CD4-positive, alpha-beta T cell (primary cell): ENCODE results near the gene MTMR12. TPM values are rescaled to one million over a fixed set of nuclear protein-coding genes. Genes with fewer than 3 reads are reported as not detected.
"Not testable (repeated sequence)": the region's sequence is repeated elsewhere in the genome, so short reads cannot be mapped to it uniquely, and the experiment has no call there.

Experiments used
- ATAC-seq: fragments of 200-7000 bp; cut with Tn5 transposase; one replicate; pipeline ENCODE4 v1.10.0; 2022; ENCODE audit warnings: mild to moderate bottlenecking; ENCODE audit not compliant: poor library complexity
- CTCF ChIA-PET: fragments of 350-600 bp; sonication (Branson Sonifier 250); formaldehyde crosslinking; loops from one replicate; lab custom pipeline; 2021; ENCODE audit warnings: antibody characterized with exemption, inconsistent platforms; lab: Charles Lee
- POLR2A ChIA-PET: fragments of 350-600 bp; sonication (Branson Sonifier 250); formaldehyde crosslinking; loops from one replicate; lab custom pipeline; 2021; ENCODE audit warnings: antibody characterized with exemption, inconsistent platforms; lab: Charles Lee
- DNase-seq, 14 experiments: peaks; one replicate each; pipeline ENCODE4 v3.0.0-alpha.2; 2013 to 2020; ENCODE audit warnings: mixed read lengths in 2 of 14
- H3K27ac ChIP-seq, 2 donors: one replicate each; pipeline versions ENCODE4 v1.5.1 to v1.7.0; 2013; ENCODE audit warnings: low read length in 2 of 2, low read depth in 1 of 2, mild to moderate bottlenecking in 1 of 2
- H3K27me3 ChIP-seq, 2 experiments: 1 replicate in 1 of 2; 2 replicates in 1 of 2; pipeline versions ENCODE4 v1.6.1 to v1.7.0; 2013; ENCODE audit warnings: low read length in 2 of 2, control low read depth in 1 of 2, mild to moderate bottlenecking in 1 of 2, moderate library complexity in 1 of 2; ENCODE audit not compliant: insufficient read depth in 2 of 2, control insufficient read depth in 1 of 2
- H3K36me3 ChIP-seq: one replicate; pipeline ENCODE4 v1.6.1; 2013; ENCODE audit warnings: low read length, control low read depth; ENCODE audit not compliant: insufficient read depth
- H3K4me1 ChIP-seq: one replicate; pipeline ENCODE4 v1.6.1; 2013; ENCODE audit warnings: low read length, control low read depth; ENCODE audit not compliant: insufficient read depth
- H3K4me3 ChIP-seq: one replicate; pipeline ENCODE4 v1.5.1; 2013; ENCODE audit warnings: mild to moderate bottlenecking, low read length, moderate library complexity
- H3K9me3 ChIP-seq, 2 experiments: 1 replicate in 1 of 2; 2 replicates in 1 of 2; pipeline versions ENCODE4 v1.6.1 to v1.7.0; 2013; ENCODE audit warnings: low read length in 2 of 2, mild to moderate bottlenecking in 2 of 2, control low read depth in 1 of 2, moderate library complexity in 1 of 2; ENCODE audit not compliant: control insufficient read depth in 1 of 2, insufficient read depth in 1 of 2
- H3K27ac Mint-ChIP-seq: one replicate; pipeline ENCODE4 v1.8.0; 2020; ENCODE audit warnings: mixed read lengths
- H3K27me3 Mint-ChIP-seq: one replicate; pipeline ENCODE4 v1.8.0; 2021; ENCODE audit warnings: mixed read lengths
- H3K36me3 Mint-ChIP-seq: one replicate; pipeline ENCODE4 v1.8.0; 2021; ENCODE audit warnings: low read depth, mixed read lengths
- H3K4me1 Mint-ChIP-seq: one replicate; pipeline ENCODE4 v1.8.0; 2021; ENCODE audit warnings: low read depth, mixed read lengths
- H3K4me3 Mint-ChIP-seq: one replicate; pipeline ENCODE4 v1.8.0; 2020; ENCODE audit warnings: mild to moderate bottlenecking, mixed read lengths
- H3K9me3 Mint-ChIP-seq: one replicate; pipeline ENCODE4 v1.8.0; 2020; ENCODE audit warnings: mixed read lengths
- CTCF ChIP-seq: fragments of 200-600 bp; IDR thresholded peaks from one replicate; pipeline ENCODE4 v1.8.0; 2022; ENCODE audit warnings: antibody characterized with exemption, mild to moderate bottlenecking
- intact Hi-C, 2 experiments: fragments of 100-400 bp; cut with DNase I in 1 of 2; cut with micrococcal nuclease in 1 of 2; formaldehyde crosslinking; loops; one replicate each; pipeline versions ENCODE4 v1.15.1 to v1.9.0; 2023 to 2025; cut with DNase I, micrococcal nuclease
- total RNA-seq, 174 experiments: library from RNA in 2 of 174; stranded (reverse) in 2 of 174; gene quantifications; one replicate each; pipeline ENCODE4 v1.2.3 and lab custom pipeline; 2021 to 2026

MTMR12 gene
- total RNA-seq, 2 experiments from 2014 or later = 15.9 to 18.3 TPM

GRCh38 chr5:32217886-32218396 lies 94.8 kb downstream of the MTMR12 start:
- no peak overlapping the region for H3K27ac Mint-ChIP-seq
- intact Hi-C loops = no loop called here
- H3K27me3 Mint-ChIP-seq = no peaks in the 10 kb centered on the region

DNA sequence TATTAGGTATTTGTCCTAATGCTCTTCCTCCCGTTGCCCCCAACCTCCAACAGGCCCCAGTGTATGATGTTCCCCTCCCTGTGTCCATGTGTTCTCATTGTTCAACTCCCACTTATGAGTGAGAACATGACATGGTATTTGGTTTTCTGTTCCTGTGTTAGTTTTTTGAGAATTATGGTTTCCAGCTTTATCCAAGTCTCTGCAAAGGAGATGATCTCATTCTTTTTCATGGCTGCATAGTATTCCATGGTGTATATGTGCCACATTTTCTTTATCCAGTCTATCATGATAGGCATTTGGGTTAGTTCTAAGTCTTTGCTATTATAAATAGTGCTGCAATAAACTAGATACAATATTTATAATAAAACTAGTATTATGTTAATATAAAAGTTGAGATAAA lies 98.4 kb downstream of the MTMR12 start:
- intact Hi-C loops, CTCF ChIA-PET: not testable (repeated sequence)

More at GRCh38 chr5:32217886-32218396, 94.8 kb downstream of the MTMR12 start:
- Histone ChIP-seq H3K4me1 (no peaks in the 10 kb centered on the region), H3K27ac (no peak overlapping the region), H3K36me3 (no peaks in the 10 kb centered on the region), H3K9me3 (no peaks in the 10 kb centered on the region), H3K27me3 (no peaks in the 10 kb centered on the region), H3K4me3 (no peak overlapping the region)
- Mint-ChIP-seq H3K4me3 (no peak overlapping the region), H3K36me3 (no peaks in the 10 kb centered on the region), H3K4me1 (no peaks in the 10 kb centered on the region), H3K9me3 (no peaks in the 10 kb centered on the region)
- DNase-seq = no peak
- no peak for TF ChIP-seq CTCF
- ChIA-PET POLR2A (interaction anchor here (0.6 kb wide), 1 partner anchor 114 kb away, joined by 3 read pairs; no protein-coding TSS in a partner anchor), CTCF (no interaction called here)
- no peak for ATAC-seq

DNA sequence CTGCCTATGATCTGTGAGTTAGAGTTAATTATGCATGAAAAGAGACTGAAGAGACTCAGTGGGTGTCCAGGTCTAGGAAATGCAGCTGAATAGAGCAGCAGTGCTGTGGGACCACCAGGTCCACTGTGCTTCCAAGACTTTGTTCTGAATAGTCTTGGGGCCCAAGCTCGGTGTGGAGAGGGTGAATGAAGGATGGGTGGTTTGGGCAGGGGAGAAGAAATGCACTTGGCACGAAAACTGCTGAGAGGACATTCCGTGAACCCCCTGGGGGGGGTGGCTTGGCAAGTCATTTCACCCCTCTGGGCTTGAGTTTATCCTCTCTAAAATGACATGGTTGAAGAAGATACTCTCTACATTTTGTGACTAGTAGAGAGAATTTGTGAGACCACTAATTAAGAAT lies 102.6 kb downstream of the MTMR12 start:
- TF ChIP-seq CTCF = no peak
- intact Hi-C loops = no loop called here
- CTCF ChIA-PET = no interaction called here
- POLR2A ChIA-PET = interaction anchor here (2.6 kb wide), 1 partner anchor 36 kb away, joined by 7 read pairs; the partner anchor contains the start of gene GOLPH3
- Histone ChIP-seq H3K4me3 (no peak overlapping the region), H3K9me3 (no peaks in the 10 kb centered on the region), H3K36me3 (no peaks in the 10 kb centered on the region), H3K27ac (no peak overlapping the region), H3K4me1 (peaks cover 5% of the 10 kb centered on the region), H3K27me3 (peaks cover 0 to 2% of the 10 kb centered on the region in 2 experiments)
- H3K27ac Mint-ChIP-seq = peak overlapping the region; percentile 69
- no peaks in the 10 kb centered on the region for H3K36me3 Mint-ChIP-seq
- DNase-seq (no peak), ATAC-seq (no peak)
- H3K4me3 Mint-ChIP-seq = no peak overlapping the region
- H3K4me1 Mint-ChIP-seq = peaks cover 8% of the 10 kb centered on the region
- no peaks in the 10 kb centered on the region for H3K27me3 Mint-ChIP-seq
- H3K9me3 Mint-ChIP-seq = no peaks in the 10 kb centered on the region

More for the DNA sequence above, 98.4 kb downstream of the MTMR12 start:
- H3K27ac ChIP-seq, H3K4me1 ChIP-seq, DNase-seq, H3K4me3 Mint-ChIP-seq, H3K36me3 Mint-ChIP-seq, H3K4me3 ChIP-seq, H3K27ac Mint-ChIP-seq, H3K36me3 ChIP-seq, H3K27me3 Mint-ChIP-seq, POLR2A ChIA-PET, ATAC-seq, H3K4me1 Mint-ChIP-seq, H3K9me3 Mint-ChIP-seq, H3K27me3 ChIP-seq, H3K9me3 ChIP-seq: not testable (repeated sequence)

DNA sequence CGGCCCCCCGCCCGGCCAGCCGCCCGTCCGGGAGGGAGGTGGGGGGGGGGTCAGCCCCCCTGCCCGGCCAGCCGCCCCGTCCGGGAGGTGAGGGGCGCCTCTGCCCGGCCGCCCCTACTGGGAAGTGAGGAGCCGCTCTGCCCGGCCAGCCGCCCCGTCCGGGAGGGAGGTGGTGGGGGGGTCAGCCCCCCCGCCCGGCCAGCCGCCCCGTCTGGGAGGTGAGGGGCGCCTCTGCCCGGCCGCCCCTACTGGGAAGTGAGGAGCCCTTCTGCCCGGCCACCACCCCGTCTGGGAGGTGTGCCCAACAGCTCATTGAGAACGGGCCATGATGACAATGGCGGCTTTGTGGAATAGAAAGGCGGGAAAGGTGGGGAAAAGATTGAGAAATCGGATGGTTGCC lies 103.9 kb downstream of the MTMR12 start:
- H3K36me3 ChIP-seq, H3K4me3 Mint-ChIP-seq, H3K27me3 ChIP-seq, H3K36me3 Mint-ChIP-seq, H3K4me1 Mint-ChIP-seq, ATAC-seq, H3K27ac Mint-ChIP-seq, CTCF ChIA-PET, H3K27ac ChIP-seq, H3K9me3 Mint-ChIP-seq, H3K27me3 Mint-ChIP-seq, H3K4me1 ChIP-seq, H3K4me3 ChIP-seq, H3K9me3 ChIP-seq, intact Hi-C loops, DNase-seq, POLR2A ChIA-PET: not testable (repeated sequence)
